ENCODE data around the gene PAX7.

The PAX7 gene

GRCh38 chr1:18769140-18769539 lies 138.5 kb downstream of the PAX7 start:
- DNase-seq = no peak

GRCh38 chr1:18770799-18771198 lies 140.2 kb downstream of the PAX7 start:
- DNase-seq = no peak

- DNase-seq = no peak
Measured at GRCh38 chr1:18773753-18774152, 143.1 kb downstream of the PAX7 start.

- no peak for DNase-seq
Measured at GRCh38 chr1:18775341-18775740, 144.7 kb downstream of the PAX7 start.

GRCh38 chr1:18776777-18777176 lies 146.1 kb downstream of the PAX7 start:
- DNase-seq = no peak

GRCh38 chr1:18778437-18778836 lies 147.8 kb downstream of the PAX7 start:
- no peak for DNase-seq

- DNase-seq = no peak
Measured at GRCh38 chr1:18781031-18781430, 150.4 kb downstream of the PAX7 start.

- DNase-seq = no peak
Measured at GRCh38 chr1:18783705-18784481, 153.2 kb downstream of the PAX7 start.

GRCh38 chr1:18784482-18784831 lies 153.8 kb downstream of the PAX7 start:
- DNase-seq = no peak

- DNase-seq = no peak
Measured at GRCh38 chr1:18786149-18786548, 155.5 kb downstream of the PAX7 start.

GRCh38 chr1:18787825-18788385 lies 157.3 kb downstream of the PAX7 start:
- no peak for DNase-seq

- no peak for DNase-seq
Measured at GRCh38 chr1:18789246-18789645, 158.6 kb downstream of the PAX7 start.

- DNase-seq = no peak
Measured at GRCh38 chr1:18792747-18793146, 162.1 kb downstream of the PAX7 start.

- no peak for DNase-seq
Measured at GRCh38 chr1:18793164-18793563, 162.5 kb downstream of the PAX7 start.

GRCh38 chr1:18794051-18794450 lies 163.4 kb downstream of the PAX7 start:
- DNase-seq = peak; percentile 41

GRCh38 chr1:18794561-18794960 lies 163.9 kb downstream of the PAX7 start:
- DNase-seq = no peak

GRCh38 chr1:18795002-18795689 lies 164.5 kb downstream of the PAX7 start:
- DNase-seq = no peak

GRCh38 chr1:18796950-18797349 lies 166.3 kb downstream of the PAX7 start:
- DNase-seq = peak; percentile 5
